NCI-H1436 (cell line): Measurements from ENCODE around the gene ABCB10.
A peak's percentile ranks its signal among the peaks of the same experiment; 100 is the strongest.
"Not testable (repeated sequence)": the region's sequence is repeated elsewhere in the genome, so short reads cannot be mapped to it uniquely, and the experiment has no call there.

Experiments
- DNase-seq: peaks from one replicate; lab custom pipeline; 2025; lab: John Stamatoyannopoulos, UW

ABCB10 gene

DNA sequence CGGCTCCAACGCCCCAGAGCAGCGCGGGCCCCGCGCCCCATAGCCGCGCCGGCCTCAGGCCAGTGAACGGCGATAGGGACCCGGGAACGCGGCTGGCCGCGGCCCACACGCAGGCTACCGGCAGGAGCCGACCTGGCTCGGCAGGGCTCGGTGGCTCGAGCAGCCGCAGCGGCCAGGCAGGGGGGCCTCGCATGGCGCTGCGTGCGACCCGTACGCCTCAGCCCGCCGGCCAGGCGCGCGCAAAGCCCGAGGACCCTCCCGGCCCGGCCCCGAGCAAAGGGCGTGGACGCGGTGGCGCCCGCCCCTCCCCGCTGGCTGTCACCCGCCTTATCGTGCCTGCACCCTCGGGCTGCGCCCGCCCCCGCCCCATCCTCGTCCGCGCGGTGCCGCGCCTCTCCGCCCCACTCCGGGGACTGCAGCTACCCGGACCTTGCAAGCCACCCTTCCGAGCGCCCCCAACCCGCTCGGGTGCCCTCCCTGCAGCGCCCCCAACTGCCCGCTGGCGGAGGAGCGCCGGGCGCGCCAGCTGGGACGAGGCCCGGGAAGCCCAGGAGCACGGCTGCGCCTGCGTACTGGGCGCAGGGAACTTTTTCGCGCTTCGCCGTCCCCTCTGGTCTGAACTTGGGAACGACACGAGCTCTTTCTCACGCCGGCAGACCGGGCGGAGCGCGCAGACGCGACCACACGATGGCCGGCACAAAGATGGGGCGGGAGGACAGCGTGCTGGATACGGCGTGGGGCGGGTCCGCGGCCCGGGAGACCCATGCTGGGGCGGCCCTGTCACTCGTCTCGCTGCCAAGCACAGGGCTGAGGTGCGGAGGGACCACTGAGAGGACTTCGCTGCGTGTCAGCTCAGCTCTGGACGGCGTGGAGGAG lies at the start of gene ABCB10:
Gene ABCB10, minus strand, starts transcription at position 248 of the 876 bp plus-strand sequence. Its CDS starts 55 bp downstream, at position 193.
- peak; percentile 97 for DNase-seq

DNA sequence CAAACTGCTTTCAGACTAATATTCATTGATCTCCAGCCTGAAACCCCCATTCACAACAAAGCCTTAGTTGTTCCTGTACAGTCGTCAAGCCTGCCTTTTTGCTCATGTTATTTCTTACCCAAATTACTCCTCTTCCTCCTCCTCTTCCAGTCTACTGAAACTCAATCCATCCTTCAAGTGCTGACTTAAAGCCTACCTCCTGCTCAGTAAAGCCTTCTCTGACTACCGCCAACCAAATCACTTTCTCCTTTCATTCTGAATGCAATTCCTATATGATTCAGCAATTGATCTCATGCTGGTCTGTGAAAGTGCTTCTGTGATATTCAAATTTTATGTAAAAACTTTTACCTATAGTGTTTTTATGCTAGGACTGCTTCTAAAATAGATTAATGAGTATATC lies 48.9 kb upstream of the ABCB10 start:
- no peak for DNase-seq

DNA sequence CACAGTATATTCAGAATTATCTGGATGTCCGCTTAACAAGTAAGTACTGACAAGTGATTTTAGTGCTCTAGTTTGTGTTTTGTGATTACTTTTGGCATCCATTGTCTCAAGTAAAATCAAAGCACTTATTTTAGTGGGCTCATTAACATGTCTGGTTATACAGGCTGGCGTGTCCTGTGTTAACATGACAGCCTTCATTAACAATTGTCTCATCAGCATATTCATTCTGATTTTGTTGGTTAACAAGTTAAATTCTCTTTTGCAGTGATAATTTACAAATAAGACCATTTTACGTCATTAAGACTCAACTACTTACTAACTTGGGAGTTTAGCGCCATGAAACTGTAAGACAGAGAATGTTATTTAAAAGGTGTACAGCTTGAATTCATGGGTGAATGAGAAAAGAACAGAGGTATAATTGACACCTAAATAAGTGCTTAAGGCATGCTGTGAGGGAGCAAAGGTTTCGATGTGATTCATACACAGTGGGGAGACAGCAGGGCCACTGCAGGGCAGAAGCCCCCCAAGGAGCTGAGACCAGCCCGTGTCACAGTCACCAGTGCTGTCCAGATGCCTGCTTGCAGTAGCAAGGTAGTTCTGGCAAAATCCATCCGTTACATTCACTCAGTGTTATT lies 45.0 kb upstream of the ABCB10 start:
- no peak for DNase-seq

DNA sequence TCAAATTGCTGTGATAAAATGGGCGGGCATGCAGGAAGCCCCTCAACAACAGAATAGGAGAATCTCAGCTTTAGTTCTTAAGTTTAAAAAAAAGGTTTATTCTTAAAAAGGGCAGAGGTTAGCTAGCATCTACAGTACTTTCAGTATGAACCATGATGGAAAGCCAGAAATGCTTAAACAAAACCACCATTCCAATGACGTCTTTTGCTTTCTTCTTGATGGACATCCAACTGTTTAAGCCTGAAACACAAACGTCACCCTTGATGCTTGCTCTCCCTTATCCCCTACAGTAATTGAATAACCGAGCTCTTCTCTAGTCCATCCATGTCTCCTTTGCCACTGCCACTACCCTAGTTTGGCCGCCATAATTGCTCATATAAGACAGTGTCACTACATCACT lies 41.7 kb upstream of the ABCB10 start:
- no peak for DNase-seq

DNA sequence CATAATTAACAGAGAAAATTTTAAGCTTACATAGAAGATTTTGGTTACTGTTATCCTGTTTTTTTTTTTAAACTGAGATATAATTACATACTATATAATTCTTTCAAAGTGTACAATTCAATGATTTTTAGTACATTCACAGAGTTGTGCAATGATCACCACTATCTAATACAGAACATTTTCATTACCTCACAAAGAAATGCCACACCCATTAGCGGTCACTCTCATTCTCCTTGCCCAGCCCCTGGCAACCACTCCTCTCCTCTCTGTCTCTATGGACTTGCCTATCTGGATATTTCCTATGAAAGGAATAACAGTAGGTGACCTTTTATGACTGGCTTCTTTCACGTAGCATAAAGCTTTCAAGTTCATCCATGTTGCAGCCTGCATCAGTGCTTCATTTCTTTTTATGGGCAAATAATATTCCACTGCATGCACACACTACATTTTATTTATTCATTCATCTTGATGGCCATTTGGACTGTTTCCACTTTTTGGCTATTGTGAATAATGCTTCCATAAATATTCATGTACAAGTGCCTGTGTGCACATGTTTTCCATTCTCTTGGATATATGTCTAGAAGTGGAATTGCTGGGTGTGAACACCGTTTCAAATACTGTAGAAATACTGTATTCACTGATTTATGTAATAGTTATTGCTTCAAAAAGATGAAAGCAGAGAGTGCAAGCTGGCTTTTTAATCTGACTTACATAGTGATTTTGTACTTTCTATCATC lies 40.9 kb upstream of the ABCB10 start:
- DNase-seq, result no peak

DNA sequence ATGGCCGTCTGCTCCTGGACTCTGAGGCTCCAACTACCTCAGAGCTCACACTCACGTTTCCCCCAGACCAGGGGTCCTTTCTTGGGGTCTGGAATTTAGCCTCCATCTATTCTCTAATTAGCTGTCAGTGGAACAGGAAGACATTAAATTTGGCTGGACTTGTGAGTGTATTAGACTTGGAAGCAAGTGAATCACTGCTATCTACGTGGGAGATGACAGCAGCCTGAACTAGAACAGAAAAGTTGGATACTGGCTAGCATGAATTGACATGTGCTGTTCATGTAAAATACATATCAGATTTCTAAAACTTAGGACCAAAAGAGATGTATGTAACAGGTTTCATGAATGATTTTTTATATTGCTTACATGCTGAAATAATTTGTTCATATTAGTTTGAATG lies 39.4 kb upstream of the ABCB10 start:
- DNase-seq, result no peak

DNA sequence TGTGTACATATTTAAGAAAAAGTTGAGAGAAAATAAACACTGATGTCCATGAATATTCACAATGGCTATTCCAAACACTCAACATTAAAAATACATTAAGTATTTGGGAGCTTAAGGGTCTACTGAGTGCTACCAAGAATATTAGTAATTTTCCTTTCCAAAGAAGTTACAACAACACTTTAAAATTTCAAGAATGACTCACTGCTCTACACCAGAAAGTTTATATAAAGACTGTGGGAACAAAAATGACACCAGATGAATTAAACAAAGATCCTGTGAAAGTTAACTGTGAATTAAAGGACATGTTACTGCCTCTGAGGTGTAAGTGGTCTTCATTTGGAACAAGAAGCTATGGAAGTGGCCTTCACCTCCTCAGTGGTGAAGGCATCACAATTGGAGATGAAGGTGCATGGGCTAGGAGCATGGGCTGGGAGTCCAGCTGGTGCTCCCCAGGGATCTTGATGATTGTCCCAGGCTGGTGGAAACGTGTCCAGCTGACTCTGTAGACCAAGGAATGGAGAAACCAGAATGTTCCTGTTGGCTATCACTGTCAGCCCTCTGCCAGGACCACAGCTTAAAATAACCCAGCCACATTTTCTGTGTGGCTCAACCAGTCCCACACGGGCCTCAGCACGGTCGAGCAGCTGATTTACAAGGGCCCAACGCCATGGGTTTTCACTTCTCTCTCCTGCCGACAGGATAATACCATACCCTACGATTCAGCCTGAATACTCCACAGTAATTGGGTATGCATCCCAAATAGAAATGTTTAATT lies 38.6 kb upstream of the ABCB10 start:
- no peak for DNase-seq

DNA sequence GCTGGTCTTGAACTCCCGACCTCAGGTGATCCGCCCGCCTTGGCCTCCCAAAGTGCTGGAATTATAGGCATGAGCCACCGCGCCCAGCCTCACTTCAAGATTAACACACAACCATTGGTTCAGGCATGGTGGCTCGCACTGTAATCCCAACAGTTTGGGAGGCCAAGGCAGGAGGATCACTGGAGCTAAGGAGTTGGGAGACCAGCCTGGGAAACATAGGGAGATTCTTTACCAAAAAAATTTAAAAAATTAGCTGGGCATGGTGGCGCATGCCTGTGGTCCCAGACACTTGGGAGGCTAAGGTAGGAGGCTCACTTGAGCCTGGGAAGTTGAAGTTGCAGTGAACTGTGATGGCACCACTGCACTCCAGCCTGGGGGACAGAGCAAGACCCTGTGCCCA lies 37.4 kb upstream of the ABCB10 start:
- DNase-seq, result not testable (repeated sequence)

DNA sequence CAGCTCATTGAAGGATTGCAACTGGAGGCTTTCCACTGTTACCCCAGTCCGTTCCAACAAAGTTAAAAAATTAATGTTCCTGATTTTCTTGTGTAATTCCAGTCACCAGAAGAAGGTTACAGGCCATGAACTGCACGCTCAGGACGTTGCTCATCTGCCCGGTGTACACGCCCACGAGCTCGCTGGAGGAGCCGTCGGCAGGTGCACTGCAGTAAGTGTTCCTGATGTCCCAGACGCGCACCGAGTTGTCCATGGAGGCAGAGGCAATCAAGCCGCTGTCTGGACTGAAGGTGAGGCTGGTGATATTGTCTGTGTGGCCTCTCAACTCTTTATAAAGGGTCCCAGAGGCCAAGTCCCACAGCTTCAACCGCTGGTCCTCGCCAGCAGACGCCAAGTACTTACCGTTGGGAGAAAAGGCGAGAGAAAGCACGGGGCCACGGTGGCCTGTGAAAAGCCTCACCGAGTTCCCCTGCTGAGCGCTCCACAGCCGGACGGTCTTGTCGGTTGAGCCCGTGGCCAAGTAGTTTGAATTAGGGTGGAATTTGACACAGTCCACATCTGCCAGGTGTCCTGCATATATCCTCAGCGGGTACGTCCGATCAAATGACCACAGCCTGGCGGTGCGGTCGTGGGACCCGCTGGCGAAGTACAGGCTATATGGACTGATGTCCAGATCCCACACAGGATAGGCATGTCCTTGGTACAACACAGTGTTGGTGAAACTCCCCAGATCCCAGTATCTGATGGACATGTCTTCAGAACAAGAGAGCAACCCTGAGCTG lies 35.9 kb upstream of the ABCB10 start:
- no peak for DNase-seq

DNA sequence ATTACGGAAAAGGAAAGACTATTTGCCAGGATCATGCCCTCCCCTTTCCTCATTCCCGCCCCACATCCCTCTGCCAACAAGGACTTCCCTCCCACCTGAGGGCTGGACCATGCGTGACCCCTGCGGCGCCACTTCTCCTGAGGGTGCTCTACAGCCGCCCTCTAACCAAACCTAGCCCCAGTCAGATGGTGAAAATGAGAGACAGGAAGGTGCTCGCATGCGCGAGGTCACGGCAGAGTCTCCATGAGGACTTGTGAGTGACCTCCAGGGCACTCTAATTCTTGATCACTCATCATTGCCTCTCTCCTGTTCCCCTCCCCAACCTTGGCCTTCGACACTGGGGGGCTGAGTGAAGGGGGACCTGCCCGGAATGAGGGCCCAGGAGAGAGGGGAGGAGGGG lies 35.3 kb upstream of the ABCB10 start:
- DNase-seq, result no peak

DNA sequence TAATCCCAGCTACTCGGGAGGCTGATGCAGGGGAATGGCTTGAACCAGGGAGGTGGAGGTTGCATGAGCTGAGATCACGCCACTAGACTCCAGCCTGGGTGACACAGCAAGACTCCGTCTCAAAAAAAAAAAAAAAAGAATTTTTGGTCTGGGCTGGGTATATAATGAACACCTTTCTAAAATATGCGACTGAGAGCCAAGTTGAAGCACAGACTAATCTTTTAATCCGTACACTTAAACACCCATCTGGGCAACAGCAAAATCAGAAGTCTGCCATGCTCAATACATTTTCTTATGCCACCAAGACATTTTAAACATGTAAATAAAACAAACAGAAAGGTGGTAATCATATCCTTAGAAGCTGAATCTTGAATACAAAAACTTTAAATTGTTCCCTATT lies 31.6 kb upstream of the ABCB10 start:
- no peak for DNase-seq

DNA sequence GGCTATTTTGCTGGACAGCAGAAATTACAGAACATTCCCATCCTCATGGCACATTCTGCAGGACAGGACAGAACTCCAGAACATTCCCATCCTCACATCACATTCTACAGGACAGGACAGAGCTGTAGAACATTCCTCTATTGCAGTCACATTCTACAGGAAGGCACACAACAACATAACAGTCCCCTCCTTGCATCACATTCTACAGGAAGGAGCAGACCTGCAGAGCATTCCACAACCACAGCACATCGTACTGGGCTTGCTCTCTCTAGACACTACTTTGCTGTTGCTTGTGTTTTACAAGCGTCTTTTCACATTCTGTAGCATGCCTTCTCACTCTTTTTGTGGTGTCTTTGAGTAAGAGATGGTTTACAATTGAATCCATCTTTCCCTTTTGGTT lies 26.8 kb upstream of the ABCB10 start:
- no peak for DNase-seq

DNA sequence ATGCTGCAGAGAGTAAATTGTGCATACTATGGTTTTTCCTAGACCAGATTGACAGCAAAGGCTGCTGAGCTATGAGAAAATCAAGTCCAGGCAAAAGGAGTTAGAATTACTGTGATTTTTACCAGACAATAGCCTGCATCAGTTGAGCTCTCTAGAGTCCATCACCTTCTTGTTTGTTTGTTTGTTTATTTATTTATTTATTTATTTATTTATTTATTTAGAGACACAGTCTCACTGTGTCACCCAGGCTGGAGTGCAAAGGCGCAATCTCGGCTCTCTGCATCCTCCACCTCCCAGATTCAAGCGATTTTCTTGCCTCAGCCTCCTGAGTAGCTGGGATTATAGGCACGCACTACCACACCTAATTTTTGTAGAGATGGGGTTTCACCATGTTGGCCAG lies 24.2 kb upstream of the ABCB10 start:
- no peak for DNase-seq

DNA sequence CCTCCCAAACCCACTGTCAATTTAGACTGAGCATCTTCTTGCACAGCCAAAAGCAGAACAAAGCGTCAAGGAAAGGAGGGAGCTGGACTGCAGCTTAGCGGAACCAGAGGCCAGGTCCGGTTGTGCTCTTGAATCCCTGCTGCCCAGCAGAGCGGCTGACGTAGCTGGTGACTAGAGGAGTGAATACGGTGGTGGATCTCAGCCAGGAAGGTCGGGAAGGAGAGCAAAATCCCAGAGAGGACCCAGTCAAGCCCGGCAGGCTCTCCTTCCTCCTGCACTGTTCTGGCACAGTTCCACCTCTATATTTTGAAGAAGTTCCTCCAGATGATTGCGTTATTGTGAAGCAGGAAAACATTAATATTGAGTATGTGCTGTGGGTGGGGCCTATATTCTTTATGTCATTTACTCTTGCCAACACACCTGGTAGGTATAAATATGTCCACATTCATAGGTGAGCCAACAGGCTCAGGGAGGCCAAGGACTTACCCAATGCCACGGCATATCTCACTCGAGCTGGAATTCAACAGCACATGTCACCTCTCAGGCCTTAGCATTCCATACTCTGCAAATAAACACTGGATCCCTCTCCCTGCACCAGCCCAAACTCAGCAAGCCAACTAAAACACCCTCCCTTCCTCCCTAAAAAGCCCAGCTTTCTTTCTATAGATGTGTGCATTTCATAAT lies 23.6 kb upstream of the ABCB10 start:
- DNase-seq, result no peak

DNA sequence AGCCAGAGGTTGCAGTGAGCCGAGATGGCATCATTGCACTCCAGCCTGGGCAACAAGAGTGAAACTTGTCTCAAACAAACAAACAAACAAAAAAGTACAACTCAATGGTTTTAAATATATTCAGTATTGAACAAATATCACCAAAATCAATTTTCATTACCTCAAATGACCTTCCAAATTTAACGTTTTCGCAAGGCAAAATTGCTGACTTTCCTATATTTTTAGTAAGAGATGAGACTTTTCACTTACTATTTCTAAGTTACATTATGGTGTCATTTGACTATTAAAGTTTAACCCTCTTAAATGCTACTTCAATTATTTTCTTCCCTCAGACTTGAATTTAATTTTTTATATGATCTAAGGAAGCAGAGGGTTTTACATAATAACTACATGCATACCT lies 23.0 kb upstream of the ABCB10 start:
- no peak for DNase-seq

DNA sequence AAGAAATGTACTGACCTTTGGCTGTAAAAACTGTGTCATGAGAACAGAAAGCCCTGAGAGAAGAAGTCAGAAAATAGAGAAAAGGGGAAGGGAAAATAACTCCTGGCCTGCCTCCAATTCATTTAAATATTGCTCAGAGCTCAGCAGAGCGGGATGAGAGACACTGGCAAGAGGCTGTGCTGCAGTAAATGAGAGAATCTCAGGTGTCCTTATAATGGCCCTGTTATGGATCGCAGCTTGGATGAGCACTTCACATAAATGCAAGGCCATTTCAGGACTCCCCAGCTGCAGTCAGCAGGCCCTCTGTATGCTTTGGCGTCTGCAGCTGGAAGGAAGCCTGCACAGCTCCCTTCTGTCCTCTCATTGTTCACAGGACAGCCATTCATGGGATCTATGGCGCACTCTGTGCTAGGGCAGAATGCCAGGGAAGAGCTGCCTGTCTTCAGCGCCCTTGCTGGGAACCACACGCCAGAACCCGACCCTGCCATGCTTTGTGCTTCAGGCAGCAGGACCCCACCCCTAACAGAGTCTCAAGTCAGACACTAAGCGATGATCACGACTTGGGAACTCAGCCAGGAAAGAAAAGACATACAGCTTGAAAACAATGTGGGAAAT lies 20.7 kb upstream of the ABCB10 start:
- DNase-seq, result peak; percentile 54

DNA sequence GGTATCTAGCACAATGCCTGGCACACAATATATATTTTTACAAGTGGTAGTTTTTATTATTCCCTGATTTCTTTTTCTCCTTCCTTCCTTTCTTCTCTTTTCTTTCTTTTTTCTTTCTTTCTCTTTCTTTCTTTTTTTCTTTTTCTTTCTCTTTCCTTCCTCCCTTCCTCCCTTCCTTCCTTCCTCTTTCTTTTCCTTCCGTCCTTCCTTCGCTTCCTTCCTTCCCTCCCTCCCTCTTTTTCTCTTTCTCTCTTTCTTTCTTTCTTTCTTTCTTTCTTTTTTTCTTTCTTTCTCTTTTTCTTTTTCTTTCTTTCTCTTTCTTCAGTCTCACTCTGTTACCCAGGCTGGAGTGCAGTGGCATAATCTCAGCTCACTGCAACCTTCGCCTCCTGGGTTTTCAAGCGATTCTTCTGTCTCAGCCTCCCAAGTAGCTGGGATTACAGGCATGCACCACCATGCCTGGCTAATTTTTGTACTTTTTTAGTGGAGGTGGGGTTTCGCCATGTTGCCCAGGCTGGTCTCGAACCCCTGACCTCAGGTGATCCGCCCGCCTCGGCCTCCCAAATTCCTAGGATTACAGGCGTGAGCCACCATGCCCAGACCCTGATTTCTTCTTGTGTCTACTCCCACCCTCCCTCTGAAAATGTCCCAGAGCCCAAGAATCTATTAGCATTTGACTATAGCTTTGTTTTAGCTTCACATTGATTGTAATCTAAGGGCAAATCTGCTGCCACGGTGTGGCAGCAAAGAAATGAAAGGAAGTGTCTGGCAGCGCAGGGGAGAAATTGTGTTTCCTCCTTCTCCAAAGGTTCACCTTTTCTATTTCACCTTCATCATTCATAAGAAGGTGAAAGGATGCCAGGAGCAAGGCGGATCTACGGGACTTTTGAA lies 19.9 kb upstream of the ABCB10 start:
- no peak for DNase-seq

DNA sequence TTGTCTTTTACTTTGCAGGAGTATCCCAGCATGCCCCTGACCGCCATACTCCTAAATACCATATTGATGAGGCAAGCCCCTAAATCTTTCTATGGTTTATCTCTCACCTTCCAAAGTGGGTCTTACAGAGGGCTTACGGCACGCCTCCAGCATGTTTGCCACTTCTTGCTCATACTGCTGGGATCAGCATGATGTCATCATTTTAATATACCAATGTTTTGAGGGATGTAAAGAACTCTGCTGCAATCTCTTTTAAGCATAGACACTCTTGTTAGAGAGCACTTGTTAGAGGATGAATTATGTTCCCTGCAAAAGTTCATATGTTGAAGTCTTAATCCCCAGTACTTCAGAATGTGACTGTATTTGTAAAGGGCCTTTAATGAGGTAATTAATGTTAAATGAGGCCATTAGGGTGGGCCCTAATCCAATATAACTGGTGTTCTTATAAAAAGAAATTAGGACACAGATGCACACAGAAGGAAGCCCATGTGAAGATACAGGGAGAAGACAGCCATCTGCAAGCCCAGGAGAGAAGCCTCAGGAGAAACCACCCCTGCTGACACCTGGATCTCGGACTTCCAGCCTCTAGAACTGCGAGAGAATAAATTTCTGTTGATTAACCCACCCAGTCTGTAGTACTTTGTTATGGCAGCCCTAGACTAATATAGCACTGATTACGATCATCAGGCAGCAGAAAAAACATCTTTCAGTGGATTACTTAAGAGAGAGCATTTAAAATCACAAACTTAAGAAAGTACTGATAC lies 16.4 kb upstream of the ABCB10 start:
- DNase-seq, result no peak
